ENCODE results near the gene CRKL.
A peak's percentile ranks its signal among the peaks of the same experiment; 100 is the strongest.
"Not testable (repeated sequence)": the region's sequence is repeated elsewhere in the genome, so short reads cannot be mapped to it uniquely, and the experiment has no call there.

The CRKL gene

DNA sequence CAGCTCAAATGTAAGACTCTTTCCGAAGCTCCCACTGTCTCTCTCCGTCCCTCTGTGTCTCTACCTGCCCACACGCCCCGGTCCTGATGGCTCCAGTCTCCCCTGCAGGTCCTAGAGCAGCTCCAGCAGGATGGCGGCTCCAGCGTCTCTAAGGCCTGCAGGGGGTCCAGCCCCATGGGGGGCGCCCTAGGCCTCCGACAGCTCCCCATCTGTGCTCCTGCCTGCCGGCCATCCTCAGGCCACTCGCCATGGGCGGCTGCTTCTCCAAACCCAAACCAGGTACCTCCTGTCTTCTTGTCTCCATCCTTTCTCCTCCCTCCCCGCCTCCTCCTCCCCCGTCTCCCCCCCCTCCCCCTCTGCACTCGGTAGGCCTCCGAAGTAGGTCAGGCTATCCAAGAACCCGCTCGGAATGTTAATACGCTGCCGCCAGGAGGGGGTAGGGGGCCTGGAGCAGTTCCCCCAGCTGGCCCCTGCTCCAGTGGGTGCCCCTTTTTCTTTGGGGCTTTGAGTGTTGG, 50.5 kb downstream of the CRKL start:
- no peak for DNase-seq (ENCODE audit: low spot score)

DNA sequence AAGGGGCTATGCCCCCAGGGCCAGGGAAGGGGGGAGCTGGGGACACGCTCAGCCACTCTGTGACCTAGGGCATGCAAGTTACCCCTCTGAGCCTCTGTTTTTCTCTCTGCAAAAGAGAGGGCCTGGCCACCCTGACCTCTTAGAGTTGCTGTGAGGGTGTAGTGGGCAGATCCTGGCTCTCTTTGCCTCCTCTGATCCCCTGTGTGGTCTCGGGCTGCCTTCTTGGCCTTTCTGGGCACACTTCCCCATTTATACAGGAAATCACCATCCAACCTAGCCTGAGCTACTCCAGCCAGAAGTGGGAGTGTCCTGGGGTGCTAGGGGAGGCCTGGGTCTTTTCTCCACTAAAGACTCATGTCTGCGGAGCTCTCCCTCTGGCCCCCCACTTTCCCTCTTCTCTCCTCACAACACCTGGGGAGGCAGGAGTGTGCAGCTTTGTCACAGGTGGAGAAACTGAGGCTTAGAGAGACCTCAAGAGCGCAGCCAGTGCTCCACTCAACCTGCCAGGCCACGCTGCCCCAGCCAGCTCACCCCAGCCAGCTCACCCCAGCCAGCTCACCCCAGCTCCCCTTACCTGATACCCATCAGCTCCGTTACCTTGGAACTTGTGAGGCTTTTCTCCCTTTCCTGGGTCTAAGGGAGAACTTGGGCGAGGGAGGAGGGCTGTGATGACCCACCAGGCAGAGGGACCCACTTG, 51.2 kb downstream of the CRKL start:
- no peak for DNase-seq (ENCODE audit: low spot score)

DNA sequence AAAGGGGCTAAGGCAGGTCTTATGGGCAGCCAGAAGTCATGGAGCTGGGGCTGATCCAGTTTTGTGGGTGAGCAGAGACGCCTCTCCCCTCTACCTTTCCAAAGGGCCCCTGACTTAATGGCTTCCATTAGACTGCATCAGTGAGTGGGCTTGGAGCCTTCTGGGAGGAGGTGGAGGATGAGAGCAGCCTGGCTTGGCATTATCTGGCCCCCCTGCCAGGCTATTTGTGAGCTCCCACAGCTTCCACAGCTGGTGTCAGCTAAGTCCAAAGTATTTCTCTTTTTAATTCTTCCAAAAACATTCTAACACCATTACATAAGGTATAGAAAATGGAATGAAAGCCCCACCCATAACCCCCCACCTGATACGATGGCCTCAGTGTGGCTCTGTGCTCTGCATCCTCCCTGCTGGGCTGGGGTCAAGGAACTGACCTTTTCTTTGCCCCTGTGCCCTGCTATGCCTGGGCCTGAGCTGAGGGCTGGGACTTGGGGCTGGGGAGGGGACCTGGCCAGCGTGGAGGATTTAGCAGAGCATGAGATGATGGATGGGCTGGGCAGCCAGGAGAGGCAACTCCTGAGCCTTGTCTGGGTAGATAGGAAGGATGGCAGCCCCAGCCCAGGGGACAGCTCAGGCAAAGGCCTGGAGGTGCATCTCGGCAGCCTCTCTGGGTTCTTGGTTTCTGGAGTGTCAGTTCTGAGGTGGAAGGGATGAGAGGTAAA, 53.9 kb downstream of the CRKL start:
- no peak for DNase-seq (ENCODE audit: low spot score)

DNA sequence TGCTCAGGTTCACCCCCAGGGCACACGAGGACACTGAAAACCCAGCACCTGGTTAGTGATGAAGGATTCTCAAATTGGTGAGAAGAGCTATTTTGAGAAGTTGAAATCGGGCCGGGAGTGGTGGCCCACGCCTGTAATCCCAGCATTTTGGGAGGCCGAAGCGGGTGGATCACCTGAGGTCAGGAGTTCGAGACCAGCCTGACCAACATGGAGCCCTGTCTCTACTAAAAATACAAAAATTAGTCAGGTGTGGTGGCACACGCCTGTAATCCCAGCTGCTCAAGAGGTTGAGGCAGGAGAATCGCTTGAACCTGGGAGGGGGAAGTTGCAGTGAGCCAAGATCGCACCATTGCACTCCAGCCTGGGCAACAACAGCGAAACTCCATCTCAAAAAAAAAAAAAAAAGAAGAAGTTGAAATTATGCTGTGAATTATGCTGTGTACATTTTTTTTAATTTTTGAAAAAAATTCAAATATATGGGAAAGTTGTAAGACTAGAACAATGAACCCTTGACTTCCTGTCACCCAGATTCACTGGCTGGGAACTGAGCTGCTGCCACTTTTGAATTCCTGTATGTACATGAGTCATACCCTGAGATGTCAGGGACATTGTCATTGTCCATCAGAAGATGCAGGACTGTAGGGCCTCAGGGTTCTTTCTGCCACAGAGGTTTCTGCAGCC, 54.9 kb downstream of the CRKL start:
- DNase-seq (ENCODE audit: low spot score) = not testable (repeated sequence)

DNA sequence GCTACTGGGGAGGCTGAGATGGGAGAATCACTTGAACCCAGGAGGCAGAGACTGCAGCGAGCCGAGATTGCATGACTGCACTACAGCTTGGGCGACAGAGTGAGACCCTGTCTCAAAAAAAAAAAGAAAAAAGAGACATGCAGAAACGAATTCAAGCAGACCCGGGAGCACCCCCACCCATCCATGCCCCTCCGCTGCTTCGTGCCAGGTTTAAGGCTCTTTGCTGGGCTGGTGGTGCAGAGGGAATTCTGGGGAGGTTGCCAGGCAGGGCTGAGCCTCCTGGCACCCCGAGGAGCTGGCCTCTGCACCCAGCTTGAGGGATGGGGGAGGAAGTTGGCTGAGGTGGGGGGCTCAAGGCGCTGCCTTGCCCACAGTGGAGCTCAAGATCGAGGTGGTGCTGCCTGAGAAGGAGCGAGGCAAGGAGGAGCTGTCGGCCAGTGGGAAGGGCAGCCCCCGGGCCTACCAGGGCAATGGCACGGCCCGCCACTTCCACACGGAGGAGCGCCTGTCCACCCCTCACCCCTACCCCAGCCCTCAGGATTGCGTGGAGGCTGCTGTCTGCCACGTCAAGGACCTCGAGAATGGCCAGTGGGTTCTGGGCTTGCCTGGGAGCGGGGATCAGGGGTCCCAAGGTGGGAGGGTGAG, 55.8 kb downstream of the CRKL start:
- DNase-seq (ENCODE audit: low spot score) = no peak

DNA sequence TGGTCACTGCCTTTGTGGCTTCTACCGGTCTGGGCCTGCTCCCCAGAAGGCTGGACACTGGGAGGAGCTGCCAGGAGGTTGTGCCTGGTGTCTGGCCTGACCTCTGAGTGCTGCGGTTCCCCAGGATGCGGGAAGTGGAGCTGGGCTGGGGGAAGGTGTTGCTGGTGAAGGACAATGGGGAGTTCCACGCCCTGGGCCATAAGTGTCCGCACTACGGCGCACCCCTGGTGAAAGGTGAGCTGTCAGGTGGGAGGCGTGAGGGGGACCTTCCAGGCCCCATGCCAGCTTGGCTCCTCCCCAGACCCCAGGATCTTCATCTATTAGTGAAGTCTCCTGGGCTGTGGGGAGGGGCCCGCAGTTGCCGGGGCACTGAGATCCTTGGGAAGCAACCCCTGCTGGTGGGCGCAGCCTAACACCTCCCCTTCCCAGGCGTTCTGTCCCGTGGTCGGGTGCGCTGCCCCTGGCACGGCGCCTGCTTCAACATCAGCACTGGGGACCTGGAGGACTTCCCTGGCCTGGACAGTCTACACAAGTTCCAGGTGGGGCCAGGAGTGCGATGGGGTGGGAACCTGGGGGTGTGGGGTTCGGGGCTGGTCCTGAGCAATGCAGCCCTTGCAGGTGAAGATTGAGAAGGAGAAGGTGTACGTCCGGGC, 56.6 kb downstream of the CRKL start:
- DNase-seq (ENCODE audit: low spot score) = no peak

DNA sequence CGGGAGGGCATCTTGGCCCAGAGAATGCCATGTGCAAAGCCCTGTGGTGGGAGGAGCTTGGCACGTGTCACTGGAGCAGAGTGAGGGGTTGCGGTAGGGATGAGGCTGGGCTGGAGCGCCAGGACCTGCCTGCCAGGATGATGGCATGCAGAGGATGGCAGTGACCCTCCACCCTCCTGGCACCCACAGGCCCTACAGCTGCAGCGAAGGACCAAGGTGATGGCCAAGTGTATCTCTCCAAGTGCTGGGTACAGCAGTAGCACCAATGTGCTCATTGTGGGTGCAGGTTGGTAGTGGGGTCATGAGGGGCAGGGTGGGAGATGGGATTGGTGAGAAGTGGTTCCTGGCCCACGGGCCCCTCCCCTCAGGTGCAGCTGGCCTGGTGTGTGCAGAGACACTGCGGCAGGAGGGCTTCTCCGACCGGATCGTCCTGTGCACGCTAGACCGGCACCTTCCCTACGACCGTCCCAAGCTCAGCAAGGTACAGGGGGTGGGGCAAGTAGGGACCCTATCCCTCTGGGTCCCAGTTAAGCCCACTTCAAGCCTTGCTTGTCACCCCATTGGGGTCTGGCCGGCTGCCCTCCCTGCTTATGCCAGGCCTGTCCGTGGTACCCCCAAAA, 57.2 kb downstream of the CRKL start:
- no peak for DNase-seq (ENCODE audit: low spot score)

DNA sequence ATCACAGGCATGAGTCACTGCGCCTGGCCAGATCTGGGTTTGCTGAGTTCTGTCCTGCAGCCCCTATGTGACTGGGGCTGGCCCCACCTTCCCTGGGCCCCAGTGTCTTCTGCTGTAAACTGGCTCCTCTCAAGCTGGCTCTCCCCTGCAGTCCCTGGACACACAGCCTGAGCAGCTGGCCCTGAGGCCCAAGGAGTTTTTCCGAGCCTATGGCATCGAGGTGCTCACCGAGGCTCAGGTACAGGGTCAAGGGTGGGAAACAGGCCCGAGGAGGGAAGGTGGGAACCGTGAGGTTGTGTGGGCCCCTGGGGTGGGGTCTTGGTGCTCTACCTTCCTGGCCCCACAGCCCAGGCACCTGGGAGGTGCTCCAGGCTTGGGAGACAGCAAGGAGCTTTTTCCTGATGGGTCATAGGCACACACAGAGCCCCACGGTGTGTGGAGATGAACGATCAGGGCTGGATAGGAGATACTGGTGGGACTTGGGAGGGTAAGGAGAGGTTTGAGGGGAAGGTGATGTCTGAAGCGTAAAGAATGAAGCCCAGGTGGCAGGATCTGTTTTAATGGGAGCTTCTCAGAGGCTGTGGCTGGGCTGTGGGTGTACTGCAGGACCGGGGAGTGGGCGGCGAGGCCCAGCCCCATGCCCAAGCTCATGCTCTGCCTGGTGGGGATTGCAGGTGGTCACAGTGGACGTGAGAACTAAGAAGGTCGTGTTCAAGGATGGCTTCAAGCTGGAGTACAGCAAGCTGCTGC, 58.5 kb downstream of the CRKL start:
- DNase-seq (ENCODE audit: low spot score) = no peak

DNA sequence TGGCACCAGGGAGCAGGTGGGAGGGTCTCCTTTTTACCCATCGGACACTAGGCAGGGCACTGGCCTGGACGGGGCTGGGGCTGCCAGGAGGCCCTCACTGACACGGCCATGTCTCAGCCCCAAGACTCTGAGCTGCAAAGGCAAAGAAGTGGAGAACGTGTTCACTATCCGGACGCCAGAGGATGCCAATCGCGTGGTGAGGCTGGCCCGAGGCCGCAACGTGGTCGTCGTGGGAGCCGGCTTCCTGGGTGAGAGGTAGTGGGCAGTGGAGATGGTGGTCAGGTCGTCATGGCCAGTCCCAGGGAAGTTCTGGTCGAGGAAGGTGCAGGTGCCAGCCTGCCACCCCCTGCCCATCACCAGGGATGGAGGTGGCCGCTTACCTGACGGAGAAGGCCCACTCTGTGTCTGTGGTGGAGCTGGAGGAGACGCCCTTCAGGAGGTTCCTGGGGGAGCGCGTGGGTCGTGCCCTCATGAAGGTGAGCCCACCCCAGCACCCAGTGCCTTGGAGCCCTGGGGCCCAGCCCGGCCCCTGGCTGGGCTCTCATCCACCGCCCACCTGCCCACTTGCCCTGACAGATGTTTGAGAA, 59.2 kb downstream of the CRKL start:
- DNase-seq (ENCODE audit: low spot score) = no peak

DNA sequence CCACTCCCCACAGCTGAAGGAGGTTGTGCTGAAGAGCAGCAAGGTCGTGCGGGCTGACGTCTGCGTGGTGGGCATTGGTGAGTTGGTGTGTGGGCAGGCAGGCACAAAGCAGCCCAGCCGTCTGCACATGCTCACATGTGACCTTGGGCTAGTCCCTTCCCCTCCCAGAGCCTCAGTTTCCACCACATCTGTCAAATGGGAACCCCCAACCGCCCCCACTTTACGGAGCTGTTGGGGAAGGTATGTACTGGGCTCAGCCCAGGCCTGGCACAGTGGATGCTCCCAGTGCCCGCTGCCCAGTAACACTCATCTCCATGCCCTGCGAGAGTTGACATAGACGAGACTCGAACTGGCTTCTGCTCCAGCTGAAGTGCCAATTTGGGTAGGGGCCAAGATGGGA, 59.8 kb downstream of the CRKL start:
- DNase-seq (ENCODE audit: low spot score) = no peak

DNA sequence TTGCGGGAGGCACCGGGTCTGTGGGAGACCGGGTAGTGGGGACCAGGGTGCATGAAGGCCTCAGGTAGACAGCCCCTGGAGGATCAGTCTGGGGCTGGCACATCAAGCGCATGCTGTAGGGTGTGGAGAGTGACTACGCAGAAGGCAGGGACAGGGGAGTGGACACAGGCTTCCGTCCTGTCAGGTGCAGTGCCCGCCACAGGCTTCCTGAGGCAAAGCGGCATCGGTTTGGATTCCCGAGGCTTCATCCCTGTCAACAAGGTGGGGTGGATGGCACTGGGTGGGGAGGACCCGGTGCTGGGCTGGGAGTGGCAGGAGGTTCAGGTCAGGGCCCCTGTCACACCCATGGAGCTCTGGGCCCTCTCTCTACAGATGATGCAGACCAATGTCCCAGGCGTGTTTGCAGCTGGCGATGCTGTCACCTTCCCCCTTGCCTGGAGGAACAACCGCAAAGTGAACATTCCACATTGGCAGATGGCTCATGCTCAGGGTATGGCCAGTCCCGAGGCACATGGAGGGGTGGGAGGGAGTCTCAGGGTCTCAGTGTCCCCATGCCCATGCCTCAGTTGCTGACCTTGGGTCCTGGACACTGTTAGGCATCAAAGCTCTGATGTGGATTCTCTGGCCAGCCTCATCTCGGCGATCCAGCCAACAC, 60.4 kb downstream of the CRKL start:
- DNase-seq (ENCODE audit: low spot score) = no peak

DNA sequence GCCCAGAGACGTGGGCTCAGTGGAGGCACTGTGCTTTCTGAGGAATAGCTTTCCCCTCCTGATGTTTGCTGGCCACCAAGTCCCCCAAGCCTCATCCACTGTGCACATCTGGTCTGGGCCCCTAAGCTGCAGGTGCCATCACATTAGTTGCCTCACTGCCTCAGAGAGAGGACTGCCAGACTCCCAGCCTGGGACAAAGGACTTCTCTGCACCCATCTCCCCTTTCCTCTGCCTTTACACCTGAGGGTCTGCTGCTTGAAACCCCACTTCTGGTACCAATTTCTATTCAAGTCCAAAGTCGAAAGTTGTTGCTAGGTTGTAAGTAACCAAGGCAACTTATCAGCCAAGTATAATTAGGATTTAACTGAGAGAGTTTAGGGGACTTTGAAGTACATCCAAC, 61.2 kb downstream of the CRKL start:
- no peak for DNase-seq (ENCODE audit: low spot score)

DNA sequence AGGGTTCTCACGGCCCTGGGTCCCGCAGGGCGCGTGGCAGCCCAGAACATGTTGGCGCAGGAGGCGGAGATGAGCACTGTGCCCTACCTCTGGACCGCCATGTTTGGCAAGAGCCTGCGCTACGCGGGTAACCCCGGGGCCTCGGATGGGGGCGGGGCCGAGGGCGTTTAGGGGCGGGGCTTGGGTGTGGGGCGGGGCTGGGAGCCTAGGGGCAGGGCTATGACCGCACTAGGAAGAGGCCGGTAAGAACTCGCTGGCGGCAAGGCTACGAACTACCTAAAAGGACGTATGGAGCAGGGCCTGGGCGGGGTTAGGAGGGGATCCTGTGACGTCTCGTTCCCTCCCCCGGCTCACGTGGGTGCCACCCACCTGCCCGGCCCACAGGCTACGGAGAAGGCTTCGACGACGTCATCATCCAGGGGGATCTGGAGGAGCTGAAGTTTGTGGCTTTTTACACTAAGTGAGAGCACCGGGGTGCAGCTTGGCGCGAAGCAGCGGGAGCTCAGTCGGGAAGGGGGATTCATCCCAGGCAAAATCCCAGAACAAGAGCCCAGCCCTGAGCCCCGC, 62.1 kb downstream of the CRKL start:
- DNase-seq (ENCODE audit: low spot score) = peak; percentile 83

DNA sequence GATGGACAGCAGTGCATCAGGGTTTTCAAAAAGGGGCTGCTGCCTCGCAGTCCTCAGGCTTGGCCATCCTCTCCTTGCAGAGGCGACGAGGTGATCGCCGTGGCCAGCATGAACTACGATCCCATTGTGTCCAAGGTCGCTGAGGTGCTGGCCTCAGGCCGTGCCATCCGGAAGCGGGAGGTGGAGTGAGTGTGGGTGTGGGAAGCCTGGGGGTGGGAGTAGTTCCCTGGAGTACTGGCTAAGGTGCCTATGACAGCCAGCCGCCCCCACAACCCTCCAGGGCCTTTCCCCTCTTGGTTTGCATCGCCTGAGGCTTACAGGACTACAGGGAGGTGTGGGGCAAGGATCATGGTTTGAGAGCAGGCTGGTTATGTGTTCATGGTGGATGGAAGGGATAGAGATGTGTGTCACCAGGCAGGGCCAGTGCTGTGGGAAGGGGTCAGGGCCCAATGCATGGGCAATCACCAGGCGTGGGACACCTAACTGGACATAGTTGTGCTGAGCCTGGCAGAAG, 62.8 kb downstream of the CRKL start:
- no peak for DNase-seq (ENCODE audit: low spot score)

DNA sequence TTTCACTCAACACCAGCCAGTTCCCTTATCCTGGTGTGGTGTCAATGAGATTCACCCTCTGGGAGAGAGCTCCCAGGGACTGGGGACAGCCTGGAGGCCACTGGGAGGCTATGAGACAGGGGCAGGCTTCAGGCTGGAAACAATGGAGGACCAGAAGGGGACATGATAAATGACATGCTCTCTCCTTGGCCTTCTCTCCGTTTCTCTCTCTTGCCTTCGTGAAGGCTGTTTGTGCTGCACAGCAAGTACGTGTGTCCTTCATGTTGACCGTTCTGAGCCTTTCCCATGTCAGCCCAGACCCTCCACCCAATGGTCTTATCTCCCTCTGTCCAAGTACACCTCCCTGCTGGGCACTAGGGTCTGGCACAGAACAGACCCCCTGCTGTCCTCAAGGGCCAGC, 63.3 kb downstream of the CRKL start:
- no peak for DNase-seq (ENCODE audit: low spot score)

DNA sequence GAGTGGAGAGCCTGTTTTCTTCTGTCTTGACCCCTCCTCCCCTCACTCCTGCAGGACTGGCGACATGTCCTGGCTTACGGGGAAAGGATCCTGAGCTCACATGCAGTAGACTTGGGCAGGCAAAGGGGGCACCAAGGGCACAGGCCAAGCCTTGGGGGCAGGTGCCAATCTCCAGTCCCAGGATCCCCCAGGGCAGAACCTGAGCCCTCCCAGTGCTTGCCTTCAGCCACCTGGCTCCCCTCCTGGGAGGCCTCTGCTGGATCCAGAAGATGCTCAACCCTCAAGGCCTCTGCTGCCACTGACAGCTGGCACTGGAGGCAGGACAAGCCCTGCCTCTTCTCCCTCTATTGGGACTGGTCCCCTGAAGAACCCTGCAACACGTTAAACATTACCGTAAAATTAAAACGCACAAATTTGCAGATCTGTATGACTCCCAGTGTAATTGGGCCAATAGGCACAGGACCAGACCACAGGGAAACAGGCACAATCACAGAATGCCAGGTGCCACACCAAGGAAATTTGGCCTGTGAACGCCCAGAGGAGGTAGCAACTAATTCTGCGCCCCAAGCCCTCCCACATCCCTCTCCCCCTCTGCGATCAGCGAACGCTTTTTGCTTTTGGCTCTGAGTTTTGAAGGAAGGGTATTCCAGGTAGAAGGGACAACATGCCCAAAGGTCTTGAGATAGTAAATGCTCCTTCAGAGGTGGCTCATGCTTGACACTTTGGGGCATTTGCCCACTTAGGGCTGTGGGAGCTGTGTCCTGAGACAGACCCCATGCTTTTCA, 63.9 kb downstream of the CRKL start:
- DNase-seq (ENCODE audit: low spot score) = no peak

DNA sequence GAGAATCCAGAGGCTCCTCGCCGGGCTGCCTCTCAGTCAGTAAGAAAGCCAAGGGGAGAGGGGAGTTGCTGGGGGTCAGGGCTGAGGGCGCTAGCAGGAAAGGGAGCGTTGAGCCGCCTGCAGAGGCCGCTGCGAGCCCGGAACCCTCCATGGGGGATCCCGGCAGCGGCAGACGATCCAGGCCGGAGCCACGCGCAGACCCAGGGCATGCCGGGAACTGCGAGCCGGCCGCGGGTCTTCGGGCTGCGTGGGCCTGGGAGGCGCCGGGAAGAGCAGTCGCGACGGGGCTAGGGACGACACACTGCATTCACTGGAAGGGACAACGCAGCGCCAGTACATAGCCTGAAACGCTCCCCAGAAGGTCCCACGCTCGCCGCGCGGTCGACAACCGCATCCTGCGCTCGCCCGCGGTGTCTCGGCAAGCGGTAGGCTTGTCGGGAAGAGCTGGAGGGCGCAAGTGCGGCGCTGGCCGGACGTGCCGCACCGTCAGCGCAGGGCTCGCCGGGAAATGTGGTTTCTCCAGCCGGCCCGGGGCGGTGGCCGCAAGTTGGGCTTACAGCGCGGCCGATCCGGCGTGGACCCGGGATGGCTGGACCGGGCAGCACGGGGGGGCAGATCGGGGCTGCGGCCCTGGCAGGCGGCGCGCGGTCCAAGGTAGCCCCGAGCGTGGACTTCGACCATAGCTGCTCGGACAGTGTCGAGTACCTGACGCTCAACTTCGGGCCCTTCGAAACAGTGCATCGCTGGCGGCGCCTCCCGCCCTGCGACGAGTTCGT, 64.8 kb downstream of the CRKL start, which contains the start of gene LZTR1:
TSS of gene LZTR1 (plus strand) at position 511 of the 776 bp plus-strand sequence. CDS start at position 586, 75 bp downstream.
- DNase-seq (ENCODE audit: low spot score) = peak; percentile 71

DNA sequence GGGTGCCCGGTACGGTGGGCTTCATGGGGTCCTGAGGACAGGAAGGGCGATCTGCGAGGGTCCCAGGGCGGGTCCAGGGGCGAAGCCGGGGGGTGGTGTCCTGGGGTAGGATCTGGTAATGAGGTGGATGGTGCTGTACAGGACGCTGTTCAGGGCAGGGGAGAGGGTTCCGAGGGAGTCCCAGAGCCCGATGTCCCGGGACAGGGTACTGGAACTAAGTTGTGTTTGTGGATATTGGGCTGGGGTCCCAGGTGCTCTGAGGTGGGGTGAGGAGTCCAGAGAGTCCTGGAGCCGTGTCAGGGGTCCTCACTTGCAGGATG, 65.3 kb downstream of the CRKL start:
- DNase-seq (ENCODE audit: low spot score) = no peak

All from COLO829 (cell line).